Neural progenitor cell (in vitro differentiated cells): ENCODE data around the gene HSD11B2. TPM values are rescaled to one million over a fixed set of nuclear protein-coding genes. Genes with fewer than 3 reads are reported as not detected.

Source experiments
- DNase-seq: peaks from one replicate; pipeline ENCODE4 v3.0.0-alpha.2; 2016; ENCODE audit warnings: low spot score
- H2AFZ ChIP-seq: fragments of 200-600 bp; sonication (generic); replicated peaks from 2 replicates; pipeline ENCODE4 v1.6.1; 2016; ENCODE audit warnings: antibody characterized with exemption
- H3F3A ChIP-seq: fragments of 200-600 bp; sonication (generic); 2 replicates; pipeline ENCODE4 v1.6.1; 2016; ENCODE audit warnings: antibody characterized with exemption, low read depth
- H3K27ac ChIP-seq: fragments of 200-600 bp; sonication (generic); 2 replicates; pipeline ENCODE4 v1.5.1; 2016; ENCODE audit warnings: mild to moderate bottlenecking
- H3K27me3 ChIP-seq: fragments of 200-600 bp; sonication (generic); 2 replicates; pipeline ENCODE4 v1.6.1; 2016; ENCODE audit warnings: mild to moderate bottlenecking, moderate library complexity
- H3K36me3 ChIP-seq: fragments of 200-600 bp; sonication (generic); 2 replicates; pipeline ENCODE4 v1.5.1; 2016
- H3K4me1 ChIP-seq: fragments of 200-600 bp; sonication (generic); 2 replicates; pipeline ENCODE4 v1.6.1; 2016; ENCODE audit warnings: mixed run types
- H3K4me2 ChIP-seq: fragments of 200-600 bp; sonication (generic); 2 replicates; pipeline ENCODE4 v1.6.1; 2016
- H3K4me3 ChIP-seq: fragments of 200-600 bp; sonication (generic); 2 replicates; pipeline ENCODE4 v1.5.1; 2016
- H3K79me2 ChIP-seq: fragments of 200-600 bp; sonication (generic); 2 replicates; pipeline ENCODE4 v1.6.1; 2016; ENCODE audit warnings: low read depth
- H3K9ac ChIP-seq: fragments of 200-600 bp; sonication (generic); 2 replicates; pipeline ENCODE4 v1.6.1; 2016
- H3K9me3 ChIP-seq: fragments of 200-600 bp; sonication (generic); 2 replicates; pipeline ENCODE4 v1.5.1; 2016; ENCODE audit warnings: low read depth
- H4K20me1 ChIP-seq: fragments of 200-600 bp; sonication (generic); 2 replicates; pipeline ENCODE4 v1.6.1; 2016; ENCODE audit warnings: low read depth
- H3K27ac Mint-ChIP-seq: 3 replicates; pipeline ENCODE4 v1.8.0; 2021; ENCODE audit warnings: mixed read lengths
- H3K27me3 Mint-ChIP-seq: 2 replicates; pipeline ENCODE4 v1.8.0; 2022; ENCODE audit warnings: low read depth, mild to moderate bottlenecking, inconsistent platforms, moderate library complexity, mixed read lengths; ENCODE audit not compliant: insufficient read depth
- H3K36me3 Mint-ChIP-seq: 3 replicates; pipeline ENCODE4 v1.8.0; 2021; ENCODE audit warnings: mixed read lengths
- H3K4me1 Mint-ChIP-seq: 3 replicates; pipeline ENCODE4 v1.8.0; 2021; ENCODE audit warnings: mixed read lengths
- H3K4me3 Mint-ChIP-seq: 3 replicates; pipeline ENCODE4 v1.8.0; 2021; ENCODE audit warnings: mild to moderate bottlenecking, moderate library complexity, mixed read lengths
- H3K9me3 Mint-ChIP-seq: 3 replicates; pipeline ENCODE4 v1.8.0; 2020; ENCODE audit warnings: mixed read lengths
- CTCF ChIP-seq: fragments of 200-600 bp; sonication (generic); IDR thresholded peaks from 2 replicates; pipeline ENCODE4 v1.5.1; 2017; ENCODE audit warnings: antibody characterized with exemption, mild to moderate bottlenecking
- EZH2 ChIP-seq: fragments of 200-600 bp; sonication (generic); IDR thresholded peaks from 2 replicates; pipeline ENCODE4 v1.6.1; 2017; ENCODE audit warnings: antibody characterized with exemption, mild to moderate bottlenecking, moderate library complexity
- EZH2phosphoT487 ChIP-seq: fragments of 200-600 bp; sonication (generic); IDR thresholded peaks from 2 replicates; pipeline ENCODE4 v1.6.1; 2017; ENCODE audit warnings: antibody characterized with exemption
- total RNA-seq: library from RNA; depleted of rRNA; stranded (reverse); fragments of >200 nt; gene quantifications from 2 replicates; pipeline ENCODE4 v1.2.3, GENCODE V29; 2015; ENCODE audit warnings: low replicate concordance

HSD11B2 gene
- total RNA-seq, 1 donor from 2014 or later: not detected

- Histone ChIP-seq H3F3A (no peaks in the 10 kb centered on the region), H3K9ac (peak overlapping the region; percentile 23), H3K4me3 (no peak overlapping the region), H3K27ac (no peak overlapping the region), H3K4me2 (no peak overlapping the region), H3K36me3 (no peaks in the 10 kb centered on the region), H3K4me1 (no peaks in the 10 kb centered on the region), H2AFZ (no peak overlapping the region), H3K9me3 (no peaks in the 10 kb centered on the region), H3K27me3 (no peaks in the 10 kb centered on the region), H4K20me1 (peaks cover 43% of the 10 kb centered on the region), H3K79me2 (peaks cover 6% of the 10 kb centered on the region)
- DNase-seq: no peak
- TF ChIP-seq EZH2phosphoT487 (no peak), EZH2 (no peak), CTCF (no peak)
- no peaks in the 10 kb centered on the region for H3K9me3 Mint-ChIP-seq
- H3K36me3 Mint-ChIP-seq: no peaks in the 10 kb centered on the region
- H3K4me3 Mint-ChIP-seq: no peak overlapping the region
- H3K27me3 Mint-ChIP-seq: peaks cover 4% of the 10 kb centered on the region
- peaks cover 17% of the 10 kb centered on the region for H3K4me1 Mint-ChIP-seq
- H3K27ac Mint-ChIP-seq: no peak overlapping the region
Observed at GRCh38 chr16:67463059-67463458, 32.1 kb downstream of the HSD11B2 start.

GRCh38 chr16:67463691-67464090 lies 32.8 kb downstream of the HSD11B2 start:
- Histone ChIP-seq H3K9ac (no peak overlapping the region), H3K4me1 (no peaks in the 10 kb centered on the region), H3K4me3 (no peak overlapping the region), H3K79me2 (peaks cover 6% of the 10 kb centered on the region), H2AFZ (no peak overlapping the region), H3K27ac (no peak overlapping the region), H3K27me3 (no peaks in the 10 kb centered on the region), H4K20me1 (peaks cover 40% of the 10 kb centered on the region), H3K36me3 (no peaks in the 10 kb centered on the region), H3F3A (no peaks in the 10 kb centered on the region), H3K9me3 (no peaks in the 10 kb centered on the region), H3K4me2 (no peak overlapping the region)
- Mint-ChIP-seq H3K4me1 (peaks cover 16% of the 10 kb centered on the region), H3K27ac (no peak overlapping the region), H3K9me3 (no peaks in the 10 kb centered on the region), H3K36me3 (no peaks in the 10 kb centered on the region), H3K27me3 (peaks cover 2% of the 10 kb centered on the region), H3K4me3 (no peak overlapping the region)
- TF ChIP-seq CTCF (no peak), EZH2 (no peak), EZH2phosphoT487 (no peak)
- DNase-seq: no peak

- peaks cover 9% of the 10 kb centered on the region for H3K79me2 ChIP-seq
Observed at GRCh38 chr16:67464565-67464964, 33.6 kb downstream of the HSD11B2 start.

More at GRCh38 chr16:67464565-67464964, 33.6 kb downstream of the HSD11B2 start:
- no peaks in the 10 kb centered on the region for H3K27me3 ChIP-seq
- H3K4me3 ChIP-seq: no peak overlapping the region
- H3K9me3 ChIP-seq: no peaks in the 10 kb centered on the region
- H2AFZ ChIP-seq: no peak overlapping the region
- peaks cover 13% of the 10 kb centered on the region for H3K4me1 Mint-ChIP-seq
- no peak overlapping the region for H3K27ac ChIP-seq
- H3K4me3 Mint-ChIP-seq: no peak overlapping the region
- no peaks in the 10 kb centered on the region for H3K36me3 Mint-ChIP-seq
- no peak overlapping the region for H3K4me2 ChIP-seq
- no peaks in the 10 kb centered on the region for H3K9me3 Mint-ChIP-seq
- no peak for DNase-seq
- H3K9ac ChIP-seq: no peak overlapping the region
- H3F3A ChIP-seq: no peaks in the 10 kb centered on the region
- no peak for TF ChIP-seq EZH2phosphoT487
- TF ChIP-seq EZH2: no peak
- TF ChIP-seq CTCF: no peak
- H3K4me1 ChIP-seq: no peaks in the 10 kb centered on the region
- no peaks in the 10 kb centered on the region for H3K27me3 Mint-ChIP-seq
- H3K36me3 ChIP-seq: no peaks in the 10 kb centered on the region
- H4K20me1 ChIP-seq: peaks cover 33% of the 10 kb centered on the region
- H3K27ac Mint-ChIP-seq: no peak overlapping the region
